Ishikawa (cell line): ENCODE measurements around the gene CYFIP2.

Experiments
- CEBPB ChIP-seq: IDR thresholded peaks from 2 replicates; pipeline ENCODE4 v1.6.1; 2012
- CREB1 ChIP-seq: IDR thresholded peaks from 2 replicates; pipeline ENCODE4 v1.6.1; 2012; ENCODE audit warnings: low read depth
- EGR1 ChIP-seq: IDR thresholded peaks from 2 replicates; pipeline ENCODE4 v1.6.1; 2012
- EP300 ChIP-seq: IDR thresholded peaks from 2 replicates; pipeline ENCODE4 v1.6.1; 2012; ENCODE audit warnings: borderline replicate concordance
- FOXM1 ChIP-seq: IDR thresholded peaks from 2 replicates; pipeline ENCODE4 v1.6.1; 2012; ENCODE audit warnings: low read depth, borderline replicate concordance
- NFIC ChIP-seq: IDR thresholded peaks from 2 replicates; pipeline ENCODE4 v1.6.1; 2012
- RAD21 ChIP-seq: IDR thresholded peaks from 2 replicates; pipeline ENCODE4 v1.6.1; 2012; ENCODE audit warnings: low read depth
- TAF1 ChIP-seq: IDR thresholded peaks from 2 replicates; pipeline ENCODE4 v1.6.1; 2012; ENCODE audit warnings: low read depth, mild to moderate bottlenecking
- TCF12 ChIP-seq: IDR thresholded peaks from 2 replicates; pipeline ENCODE4 v1.6.1; 2012; ENCODE audit warnings: low read depth
- TEAD4 ChIP-seq: IDR thresholded peaks from 2 replicates; pipeline ENCODE4 v1.6.1; 2012
- YY1 ChIP-seq: IDR thresholded peaks from 2 replicates; pipeline ENCODE4 v1.6.1; 2012; ENCODE audit warnings: low read depth
- ZBTB7A ChIP-seq: IDR thresholded peaks from 2 replicates; pipeline ENCODE4 v1.6.1; 2012; ENCODE audit warnings: low read depth
- TF ChIP-seq, protein P1 (sequence below): IDR thresholded peaks from 2 replicates; pipeline ENCODE4 v1.6.1; 2012
- TF ChIP-seq, protein P2 (sequence below): IDR thresholded peaks from 2 replicates; pipeline ENCODE4 v1.6.1; 2012; ENCODE audit warnings: low read depth, mild to moderate bottlenecking
- TF ChIP-seq, protein P3 (sequence below): IDR thresholded peaks from 2 replicates; pipeline ENCODE4 v1.6.1; 2012

Gene CYFIP2

DNA sequence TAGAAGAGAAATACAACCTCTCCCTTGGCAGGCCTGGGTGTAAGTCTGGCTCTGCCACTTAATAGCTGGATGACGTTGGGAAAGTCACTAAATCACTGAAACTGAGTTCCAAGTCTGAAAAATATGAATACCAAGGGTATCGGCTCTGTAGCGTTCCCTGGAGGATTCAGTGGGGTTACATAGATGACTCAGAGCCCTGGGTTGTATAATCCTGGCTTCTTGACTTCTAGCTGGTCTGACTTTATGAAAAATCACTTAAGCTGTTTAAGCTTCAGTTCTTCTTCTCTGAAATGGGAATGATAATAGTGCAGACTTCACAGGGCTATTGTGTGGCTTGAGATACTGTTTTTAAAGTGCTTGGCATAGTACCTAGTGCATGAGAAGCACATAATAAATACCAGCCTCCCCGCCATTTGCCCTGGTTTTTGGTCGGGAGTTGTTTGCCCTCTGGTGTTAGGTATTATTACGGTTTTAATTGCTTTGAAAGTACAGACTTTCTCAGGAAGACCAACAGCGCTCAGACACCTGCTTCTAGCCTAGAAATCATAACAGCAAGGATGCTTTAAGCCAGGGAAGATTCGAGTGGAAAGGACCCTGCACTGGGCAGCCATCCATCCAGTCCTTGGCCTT is 43.0 kb downstream of the CYFIP2 start:
- TF ChIP-seq EGR1, result no peak
- TF ChIP-seq CEBPB, result no peak
- TF ChIP-seq YY1, result no peak
- no peak for TF ChIP-seq ZBTB7A
- no peak for TF ChIP-seq TAF1
- no peak for TF ChIP-seq CREB1
- TF ChIP-seq, protein P1, sequence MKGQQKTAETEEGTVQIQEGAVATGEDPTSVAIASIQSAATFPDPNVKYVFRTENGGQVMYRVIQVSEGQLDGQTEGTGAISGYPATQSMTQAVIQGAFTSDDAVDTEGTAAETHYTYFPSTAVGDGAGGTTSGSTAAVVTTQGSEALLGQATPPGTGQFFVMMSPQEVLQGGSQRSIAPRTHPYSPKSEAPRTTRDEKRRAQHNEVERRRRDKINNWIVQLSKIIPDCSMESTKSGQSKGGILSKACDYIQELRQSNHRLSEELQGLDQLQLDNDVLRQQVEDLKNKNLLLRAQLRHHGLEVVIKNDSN, result no peak
- TF ChIP-seq RAD21, result no peak
- no peak for TF ChIP-seq TEAD4
- TF ChIP-seq TCF12, result no peak
- TF ChIP-seq FOXM1, result no peak
- TF ChIP-seq, protein P2, sequence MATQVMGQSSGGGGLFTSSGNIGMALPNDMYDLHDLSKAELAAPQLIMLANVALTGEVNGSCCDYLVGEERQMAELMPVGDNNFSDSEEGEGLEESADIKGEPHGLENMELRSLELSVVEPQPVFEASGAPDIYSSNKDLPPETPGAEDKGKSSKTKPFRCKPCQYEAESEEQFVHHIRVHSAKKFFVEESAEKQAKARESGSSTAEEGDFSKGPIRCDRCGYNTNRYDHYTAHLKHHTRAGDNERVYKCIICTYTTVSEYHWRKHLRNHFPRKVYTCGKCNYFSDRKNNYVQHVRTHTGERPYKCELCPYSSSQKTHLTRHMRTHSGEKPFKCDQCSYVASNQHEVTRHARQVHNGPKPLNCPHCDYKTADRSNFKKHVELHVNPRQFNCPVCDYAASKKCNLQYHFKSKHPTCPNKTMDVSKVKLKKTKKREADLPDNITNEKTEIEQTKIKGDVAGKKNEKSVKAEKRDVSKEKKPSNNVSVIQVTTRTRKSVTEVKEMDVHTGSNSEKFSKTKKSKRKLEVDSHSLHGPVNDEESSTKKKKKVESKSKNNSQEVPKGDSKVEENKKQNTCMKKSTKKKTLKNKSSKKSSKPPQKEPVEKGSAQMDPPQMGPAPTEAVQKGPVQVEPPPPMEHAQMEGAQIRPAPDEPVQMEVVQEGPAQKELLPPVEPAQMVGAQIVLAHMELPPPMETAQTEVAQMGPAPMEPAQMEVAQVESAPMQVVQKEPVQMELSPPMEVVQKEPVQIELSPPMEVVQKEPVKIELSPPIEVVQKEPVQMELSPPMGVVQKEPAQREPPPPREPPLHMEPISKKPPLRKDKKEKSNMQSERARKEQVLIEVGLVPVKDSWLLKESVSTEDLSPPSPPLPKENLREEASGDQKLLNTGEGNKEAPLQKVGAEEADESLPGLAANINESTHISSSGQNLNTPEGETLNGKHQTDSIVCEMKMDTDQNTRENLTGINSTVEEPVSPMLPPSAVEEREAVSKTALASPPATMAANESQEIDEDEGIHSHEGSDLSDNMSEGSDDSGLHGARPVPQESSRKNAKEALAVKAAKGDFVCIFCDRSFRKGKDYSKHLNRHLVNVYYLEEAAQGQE, result no peak
- no peak for TF ChIP-seq NFIC
- TF ChIP-seq, protein P3, sequence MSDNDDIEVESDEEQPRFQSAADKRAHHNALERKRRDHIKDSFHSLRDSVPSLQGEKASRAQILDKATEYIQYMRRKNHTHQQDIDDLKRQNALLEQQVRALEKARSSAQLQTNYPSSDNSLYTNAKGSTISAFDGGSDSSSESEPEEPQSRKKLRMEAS, result no peak
- no peak for TF ChIP-seq EP300

DNA sequence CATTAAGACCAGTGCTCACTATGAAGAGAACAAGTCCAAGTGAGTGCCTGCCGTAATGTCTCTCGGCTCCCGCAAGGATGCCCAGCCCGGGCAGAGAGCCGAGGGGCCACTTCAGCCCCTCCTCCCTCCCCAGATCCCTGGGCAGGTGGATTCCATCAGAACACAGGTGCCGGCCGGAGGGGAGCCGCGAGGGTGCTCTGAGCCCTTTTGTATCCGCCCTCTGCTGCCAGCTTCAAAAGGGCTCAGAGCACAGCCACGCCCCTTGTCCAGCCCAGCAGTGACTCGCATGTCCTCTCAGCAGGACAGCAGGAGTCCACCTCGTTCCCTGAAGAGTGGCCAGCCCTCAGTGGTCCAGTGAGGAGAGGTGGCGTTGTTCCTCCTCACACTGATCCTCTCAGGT is 43.9 kb downstream of the CYFIP2 start:
- TF ChIP-seq ZBTB7A (no peak), NFIC (no peak), FOXM1 (no peak), RAD21 (no peak), TCF12 (no peak), YY1 (no peak), TAF1 (no peak), EGR1 (no peak)
- TF ChIP-seq, protein P1, result no peak

DNA sequence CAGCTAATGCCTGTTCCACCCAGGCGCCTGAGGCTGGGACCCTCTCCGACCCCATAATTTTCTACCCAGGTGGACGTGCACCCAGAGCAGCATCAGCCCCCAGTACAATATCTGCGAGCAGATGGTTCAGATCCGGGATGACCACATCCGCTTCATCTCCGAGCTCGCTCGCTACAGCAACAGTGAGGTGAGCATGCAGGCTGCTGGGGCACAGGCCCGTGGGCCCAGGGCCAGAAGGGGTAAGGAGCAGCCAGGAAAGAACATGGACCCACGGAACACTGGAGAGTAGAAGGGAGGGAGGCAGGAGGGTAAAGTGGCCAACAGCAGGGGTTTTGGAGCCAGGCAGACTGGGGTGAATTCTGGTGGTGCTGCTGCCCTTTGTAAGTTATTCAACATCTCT is 45.7 kb downstream of the CYFIP2 start:
- TF ChIP-seq, protein P3, result no peak
- TF ChIP-seq TAF1 (no peak), ZBTB7A (no peak), RAD21 (no peak), YY1 (no peak), NFIC (no peak)

DNA sequence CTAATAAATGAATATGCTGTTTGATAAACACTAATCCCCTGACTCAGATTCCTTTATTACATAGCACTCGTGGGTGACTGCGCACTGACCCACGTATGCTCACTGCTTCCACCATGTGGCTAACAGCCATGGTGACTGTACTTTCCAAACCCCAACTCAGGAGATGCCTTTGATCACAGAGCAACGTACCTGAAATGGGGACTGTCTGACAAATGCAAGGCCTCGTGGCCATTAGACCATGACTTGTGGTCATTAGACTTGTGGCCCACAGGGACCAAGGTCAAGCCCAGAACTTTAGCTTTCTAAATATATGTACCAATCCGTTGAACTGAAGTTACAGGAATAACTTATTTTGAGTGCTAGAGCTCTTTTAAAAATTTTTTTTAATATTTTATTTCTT is 46.6 kb downstream of the CYFIP2 start:
- TF ChIP-seq RAD21 (peak; percentile 48), YY1 (no peak)
- TF ChIP-seq, protein P1, result no peak

DNA sequence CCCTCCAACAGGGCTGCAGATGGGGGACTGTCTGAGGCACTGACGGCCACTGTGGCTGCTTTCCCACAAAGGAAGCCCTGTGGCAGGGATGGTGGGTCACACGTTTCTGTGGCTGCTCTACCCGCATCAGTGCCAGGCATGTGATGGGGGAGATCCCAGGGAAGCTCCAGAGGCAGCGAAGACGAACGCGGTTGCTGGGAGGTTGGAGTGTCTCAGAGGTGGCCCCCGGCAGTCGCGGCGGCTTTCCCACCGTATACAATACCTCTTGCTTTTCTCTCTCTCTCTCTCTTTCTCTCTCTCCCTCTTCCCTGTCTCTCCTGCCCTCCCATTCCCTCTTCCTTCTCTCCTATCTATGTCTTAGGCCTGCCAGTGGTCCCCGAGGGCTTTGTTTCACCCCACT is 56.7 kb downstream of the CYFIP2 start:
- no peak for TF ChIP-seq CEBPB

DNA sequence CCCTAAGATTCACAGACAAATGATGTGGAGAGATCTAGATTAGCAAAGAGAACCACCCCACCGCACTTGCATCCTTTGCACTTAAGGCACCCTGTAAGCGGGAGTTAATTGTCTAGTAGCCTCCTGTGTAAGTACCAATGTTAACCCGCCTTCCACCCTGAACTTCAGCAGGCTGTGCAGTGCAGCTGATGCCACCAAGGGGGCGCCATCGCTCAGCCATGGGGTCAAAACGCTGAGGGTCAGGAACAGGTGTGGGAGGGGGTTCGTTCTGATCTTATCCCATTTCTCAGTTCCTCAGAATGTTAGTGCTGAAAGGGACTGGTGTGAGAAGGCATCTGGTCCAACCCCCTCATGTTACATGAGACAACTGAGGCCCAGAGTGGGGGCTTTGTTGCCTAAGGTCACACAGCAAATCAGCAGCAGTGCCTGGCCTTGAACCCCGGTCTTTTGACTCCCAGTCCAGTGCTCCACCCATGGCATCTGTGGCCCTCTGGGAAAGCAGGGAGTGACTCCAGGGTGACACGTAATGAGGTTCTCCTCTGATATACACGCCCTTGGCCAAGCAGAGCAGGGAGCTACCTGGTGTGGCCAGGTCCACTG is 57.3 kb downstream of the CYFIP2 start:
- no peak for TF ChIP-seq NFIC
- TF ChIP-seq, protein P2, result no peak
- TF ChIP-seq RAD21, result no peak
- TF ChIP-seq CEBPB, result no peak
- TF ChIP-seq TEAD4, result no peak
- TF ChIP-seq YY1, result no peak
- TF ChIP-seq, protein P3, result no peak
- TF ChIP-seq TAF1, result no peak
- TF ChIP-seq FOXM1, result no peak
- no peak for TF ChIP-seq ZBTB7A
- TF ChIP-seq, protein P1, result no peak
- TF ChIP-seq EP300, result no peak
- TF ChIP-seq EGR1, result no peak
- TF ChIP-seq TCF12, result no peak
- TF ChIP-seq CREB1, result no peak
